GM18505 (cell line): ENCODE results near the gene WDR90.
"Not testable (repeated sequence)": the region's sequence is repeated elsewhere in the genome, so short reads cannot be mapped to it uniquely, and the experiment has no call there.

ENCODE experiments used
- ATAC-seq: cut with Tn5 transposase; IDR thresholded peaks from one replicate; pipeline ENCODE4 v1.9.1; 2021; ENCODE audit not compliant: unreplicated experiment
- POLR2A ChIP-seq: IDR thresholded peaks from 4 replicates; pipeline ENCODE4 v1.6.1; 2011; ENCODE audit warnings: borderline replicate concordance; ENCODE audit not compliant: insufficient read depth, insufficient read length; ENCODE audit errors: extremely low read depth

Gene WDR90

DNA sequence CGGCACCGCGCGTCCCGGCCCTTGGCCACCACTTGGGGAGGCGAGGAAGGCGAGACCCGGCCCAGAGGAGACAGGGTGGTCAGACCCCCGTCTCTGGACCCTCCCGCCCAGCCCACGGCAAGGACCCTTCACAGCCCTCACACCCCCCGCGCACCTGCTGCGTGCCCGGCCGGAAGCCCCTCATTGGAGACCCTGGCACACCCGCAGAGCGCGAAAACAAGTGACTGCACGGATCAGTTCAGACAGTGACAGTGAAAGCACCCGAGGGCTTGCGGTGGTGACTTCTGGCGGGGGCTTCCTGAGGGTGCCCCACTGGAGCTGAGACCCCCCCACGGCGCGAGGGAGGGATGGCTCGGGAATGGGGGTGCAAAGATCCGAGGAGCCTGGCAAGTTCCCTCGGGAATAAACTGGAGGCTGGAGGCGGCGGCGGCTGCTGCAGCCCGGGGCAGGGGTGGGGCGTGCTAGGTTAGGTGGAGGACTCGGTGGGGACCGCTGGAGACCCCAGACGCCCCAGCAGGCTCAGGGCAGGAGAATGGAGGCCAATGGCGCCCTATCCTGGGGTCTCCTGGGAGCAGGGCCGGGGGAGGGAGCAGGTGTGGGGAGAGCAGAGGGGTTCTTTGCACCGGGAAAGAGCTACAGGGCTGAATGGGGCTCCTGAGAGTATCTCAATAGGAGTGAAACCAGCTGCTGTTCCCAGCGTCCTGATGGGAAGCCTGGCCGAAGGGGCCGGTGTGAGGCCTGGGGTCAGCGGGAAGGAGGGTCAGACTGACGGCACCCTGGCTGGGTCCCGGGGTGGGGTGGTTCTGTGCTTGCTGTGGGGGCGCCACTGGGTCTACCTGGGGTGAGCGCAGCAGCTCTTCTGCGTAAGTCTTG, 57.3 kb downstream of the WDR90 start:
- TF ChIP-seq POLR2A = no peak
- no peak for ATAC-seq

DNA sequence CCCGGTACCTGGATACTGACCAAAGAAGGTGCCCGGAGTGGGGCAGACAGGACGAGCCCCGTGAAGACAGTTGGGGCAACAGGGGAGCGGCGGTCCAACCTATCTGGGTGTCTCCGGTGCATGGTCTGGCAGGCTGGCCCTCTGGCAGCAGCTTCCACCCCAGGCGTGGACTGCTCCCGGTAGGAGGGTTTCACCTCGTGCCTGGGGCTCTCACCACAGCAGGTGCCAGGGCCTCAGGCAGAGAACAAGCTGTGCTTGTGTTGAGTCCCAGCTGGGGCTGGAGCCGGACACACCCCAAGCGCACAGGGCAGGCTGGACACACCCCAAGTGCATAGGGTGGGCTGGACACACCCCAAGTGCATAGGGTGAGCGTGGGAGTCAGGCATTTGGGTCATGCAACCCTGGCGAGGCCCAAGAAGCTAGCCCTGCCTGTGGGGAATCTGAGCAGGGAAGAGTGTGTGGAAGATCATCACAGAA, 57.9 kb downstream of the WDR90 start:
- TF ChIP-seq POLR2A = no peak
- ATAC-seq = no peak

DNA sequence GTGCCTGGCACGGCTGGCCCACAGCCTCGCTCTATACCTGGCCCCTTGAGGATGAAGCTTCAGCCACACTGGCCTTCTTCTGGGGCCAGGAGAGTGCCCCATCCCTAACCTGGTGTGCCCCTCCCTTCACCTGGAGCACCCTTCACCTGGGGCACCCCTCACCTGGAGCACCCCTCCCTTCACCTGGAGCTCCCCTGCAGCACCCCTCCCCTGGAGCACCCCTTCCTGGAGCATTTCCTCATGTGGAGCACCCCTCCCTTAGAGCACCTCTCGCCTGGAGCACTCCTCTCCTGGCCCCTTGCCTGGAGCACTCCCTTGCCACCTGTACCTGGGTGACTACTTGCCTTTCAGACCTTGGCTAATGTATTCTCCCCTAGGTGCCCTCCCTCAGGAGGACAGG, 58.9 kb downstream of the WDR90 start:
- no peak for TF ChIP-seq POLR2A
- ATAC-seq = no peak

DNA sequence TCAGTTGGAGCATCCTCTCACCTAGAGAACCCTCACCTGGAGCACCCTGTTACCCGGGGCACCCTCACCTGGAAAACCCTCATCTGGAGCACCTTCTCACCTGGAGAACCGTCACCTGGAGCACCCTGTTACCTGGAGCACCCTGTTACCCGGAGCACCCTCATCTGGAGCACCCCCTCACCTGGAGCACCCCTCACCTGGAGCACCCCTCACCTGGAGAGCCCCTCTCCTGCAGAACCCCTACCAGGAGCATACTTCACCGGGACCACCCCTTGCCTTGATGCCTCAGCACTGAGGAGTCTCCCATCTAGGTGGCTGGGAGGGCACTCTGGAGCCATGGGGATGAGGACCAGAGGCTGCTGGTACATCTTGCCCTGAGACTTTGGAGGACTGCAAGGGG, 59.8 kb downstream of the WDR90 start:
- no peak for TF ChIP-seq POLR2A

DNA sequence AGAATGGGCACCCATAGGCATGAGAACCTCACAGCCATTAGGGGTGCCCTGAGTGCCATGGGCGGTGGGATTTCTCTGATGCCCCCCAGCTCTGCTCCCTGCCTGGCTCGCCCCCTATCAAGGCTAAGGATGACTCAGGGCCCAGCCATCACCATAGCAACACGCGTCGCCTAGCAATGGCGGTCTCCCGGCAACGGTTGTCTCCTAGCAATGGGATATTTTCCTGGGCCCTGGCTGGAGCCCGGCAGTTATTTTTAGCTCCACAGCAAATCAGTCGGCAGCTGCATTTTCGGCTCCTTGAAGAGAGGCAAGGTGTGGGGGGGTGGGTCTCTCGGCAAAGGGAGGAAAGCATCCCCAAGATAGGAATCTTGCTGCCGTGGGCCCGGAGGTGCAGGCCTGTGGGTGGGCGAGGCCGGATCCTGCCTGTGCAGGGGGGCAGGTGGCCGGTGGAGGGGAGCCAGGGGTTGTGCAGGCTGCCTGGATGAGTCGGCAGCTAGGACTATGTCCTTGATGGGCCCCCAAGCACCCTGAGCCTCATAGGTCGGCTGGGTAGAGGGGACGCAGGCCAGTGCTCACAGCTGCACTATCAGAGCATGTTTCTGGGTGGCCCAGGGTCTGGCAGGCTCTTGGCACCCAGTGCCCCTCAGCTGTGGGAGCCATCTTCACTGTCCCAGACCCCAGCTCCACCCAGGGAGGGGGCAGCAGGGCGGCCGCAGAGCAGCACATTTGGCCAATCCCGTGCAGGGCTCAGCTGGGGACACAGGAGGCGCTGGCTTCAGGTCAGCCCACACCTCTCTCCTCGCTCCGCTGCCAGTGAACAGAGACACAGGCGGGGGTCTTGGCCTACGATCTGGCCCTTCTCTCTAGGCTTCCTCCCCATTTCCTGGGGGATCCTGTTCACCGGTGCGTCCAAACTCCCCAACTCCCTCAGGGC, 60.7 kb downstream of the WDR90 start:
- ATAC-seq = no peak
- no peak for TF ChIP-seq POLR2A

More for the DNA sequence above, 59.8 kb downstream of the WDR90 start:
- no peak for ATAC-seq

DNA sequence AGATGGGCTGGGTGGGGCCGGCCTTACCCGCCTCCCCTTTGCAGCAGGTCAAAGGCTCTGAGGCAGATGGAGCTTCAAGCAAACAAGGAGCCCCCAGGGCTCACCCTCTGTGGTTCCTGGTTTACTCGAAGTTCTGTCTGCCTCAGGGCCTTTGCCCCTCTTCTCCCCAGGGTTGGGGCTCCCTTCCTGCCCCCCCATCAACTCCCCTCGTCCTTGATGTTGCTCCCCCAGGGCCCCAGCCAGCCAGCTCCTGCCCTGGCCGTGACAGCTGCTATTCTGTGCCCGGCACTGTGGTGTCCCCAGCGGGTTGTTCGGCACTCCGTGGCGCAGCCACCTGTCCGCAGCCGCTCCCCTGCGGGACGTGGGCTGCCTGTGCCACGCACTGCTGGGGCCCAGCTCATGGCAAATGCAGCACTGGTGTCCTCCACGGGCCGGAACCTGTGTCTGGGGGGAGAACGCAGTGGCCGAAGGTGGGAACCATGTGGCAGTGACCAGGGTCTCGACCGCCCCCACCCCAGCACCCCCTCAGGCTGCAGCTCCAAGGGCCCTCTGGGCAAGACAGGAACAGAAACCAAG, 61.4 kb downstream of the WDR90 start:
- no peak for TF ChIP-seq POLR2A

DNA sequence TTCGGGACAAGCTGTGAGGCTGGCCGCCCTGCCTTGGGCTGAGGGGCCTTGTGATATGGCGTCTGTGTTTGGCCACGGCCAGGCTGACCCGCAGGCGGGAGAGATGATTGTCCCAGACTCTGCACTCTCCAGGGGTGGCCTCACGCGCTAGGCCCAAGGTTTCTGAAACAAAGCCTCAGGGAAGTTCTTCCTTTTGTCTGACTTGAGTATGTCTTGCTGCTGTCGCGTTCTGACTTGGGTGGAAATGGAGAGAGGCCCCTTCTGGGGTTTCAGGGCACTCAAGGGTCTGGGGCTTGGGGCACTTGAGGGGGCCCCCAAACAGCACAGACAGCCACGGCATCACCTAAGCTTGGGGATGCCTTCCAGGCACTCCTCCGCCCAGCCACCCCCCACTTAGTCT, 61.9 kb downstream of the WDR90 start:
- TF ChIP-seq POLR2A = no peak
- ATAC-seq = no peak

More for the DNA sequence above, 61.4 kb downstream of the WDR90 start:
- ATAC-seq = no peak

DNA sequence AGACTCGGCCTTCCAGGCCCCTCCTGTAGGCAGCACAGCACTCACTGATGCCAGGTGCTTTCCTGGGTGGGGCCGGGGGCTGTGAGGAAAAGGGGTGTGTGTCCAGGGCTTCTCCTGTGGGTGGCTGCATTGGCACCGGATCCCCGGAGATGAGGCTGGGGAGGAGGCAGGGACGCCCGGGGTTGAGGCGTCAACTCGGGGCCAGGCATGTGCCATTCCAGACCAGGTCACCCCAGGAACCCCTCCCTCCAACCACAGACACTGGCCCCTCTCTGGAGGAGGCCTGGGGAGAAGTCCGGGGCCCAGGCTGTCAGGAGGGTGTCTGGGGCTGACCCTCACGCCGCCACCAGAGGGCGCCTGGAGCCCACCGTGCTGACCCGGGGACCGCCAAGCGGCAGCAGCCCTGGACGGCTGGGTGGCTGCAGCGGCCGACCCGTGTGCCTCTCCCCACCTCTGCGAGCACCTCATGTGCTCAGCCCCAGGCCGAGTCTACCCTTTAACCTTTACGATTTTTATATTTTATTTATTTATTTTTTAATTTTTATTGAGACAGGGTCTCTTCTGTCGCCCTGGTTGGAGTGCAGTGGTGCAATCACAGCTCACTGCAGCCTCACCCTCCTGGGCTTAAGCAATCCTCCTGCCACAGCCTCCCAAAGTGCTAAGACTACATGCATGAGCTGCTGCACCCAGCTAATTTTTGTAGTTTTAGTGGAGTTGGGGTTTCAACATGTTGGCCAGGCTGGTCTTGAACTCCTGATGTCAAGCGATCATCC, 62.6 kb downstream of the WDR90 start:
- no peak for TF ChIP-seq POLR2A
- no peak for ATAC-seq

DNA sequence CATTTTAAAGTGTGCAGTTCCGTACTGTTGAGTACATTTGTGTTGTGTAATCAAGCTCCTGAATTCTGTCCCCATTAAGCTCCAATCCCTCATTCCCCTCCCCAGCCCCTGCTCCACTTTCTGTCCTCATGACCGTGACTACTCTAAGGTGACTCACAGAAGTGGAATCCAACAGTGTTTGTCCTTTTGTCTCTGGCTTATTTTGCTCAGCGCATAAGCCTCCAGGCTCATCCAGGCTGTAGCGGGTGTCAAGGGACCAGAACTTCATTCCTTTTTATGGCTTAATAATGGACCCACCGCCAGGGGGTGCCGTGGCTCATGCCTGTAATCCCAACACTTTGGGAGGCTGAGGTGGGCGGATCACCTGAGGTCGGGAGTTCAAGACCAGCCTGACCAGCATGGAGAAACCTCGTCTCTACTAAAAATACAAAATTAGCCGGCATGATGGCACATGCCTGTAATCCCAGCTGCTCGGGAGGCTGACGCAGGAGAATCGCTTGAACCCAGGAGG, 63.6 kb downstream of the WDR90 start:
- ATAC-seq = not testable (repeated sequence)

DNA sequence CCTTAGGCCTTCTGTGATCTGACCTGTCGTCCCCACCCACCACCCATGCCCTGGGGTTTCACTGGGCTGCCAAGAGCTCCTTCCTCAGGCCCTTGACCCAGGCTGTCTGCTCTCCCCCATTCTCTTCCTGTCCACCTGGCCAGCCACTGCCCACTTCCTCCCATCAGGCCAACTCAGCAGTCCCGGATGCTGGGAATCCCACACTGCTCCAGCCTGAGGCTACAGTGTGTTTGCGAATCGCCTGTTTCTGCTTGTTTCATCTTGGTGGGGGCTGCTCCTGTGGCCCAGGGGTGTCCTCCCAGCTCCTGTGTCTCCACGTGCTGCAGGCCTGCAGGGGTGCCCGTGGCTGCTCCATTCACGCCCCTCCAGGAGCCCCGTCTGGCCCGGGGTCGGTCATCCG, 64.9 kb downstream of the WDR90 start:
- ATAC-seq = no peak
- TF ChIP-seq POLR2A = no peak

DNA sequence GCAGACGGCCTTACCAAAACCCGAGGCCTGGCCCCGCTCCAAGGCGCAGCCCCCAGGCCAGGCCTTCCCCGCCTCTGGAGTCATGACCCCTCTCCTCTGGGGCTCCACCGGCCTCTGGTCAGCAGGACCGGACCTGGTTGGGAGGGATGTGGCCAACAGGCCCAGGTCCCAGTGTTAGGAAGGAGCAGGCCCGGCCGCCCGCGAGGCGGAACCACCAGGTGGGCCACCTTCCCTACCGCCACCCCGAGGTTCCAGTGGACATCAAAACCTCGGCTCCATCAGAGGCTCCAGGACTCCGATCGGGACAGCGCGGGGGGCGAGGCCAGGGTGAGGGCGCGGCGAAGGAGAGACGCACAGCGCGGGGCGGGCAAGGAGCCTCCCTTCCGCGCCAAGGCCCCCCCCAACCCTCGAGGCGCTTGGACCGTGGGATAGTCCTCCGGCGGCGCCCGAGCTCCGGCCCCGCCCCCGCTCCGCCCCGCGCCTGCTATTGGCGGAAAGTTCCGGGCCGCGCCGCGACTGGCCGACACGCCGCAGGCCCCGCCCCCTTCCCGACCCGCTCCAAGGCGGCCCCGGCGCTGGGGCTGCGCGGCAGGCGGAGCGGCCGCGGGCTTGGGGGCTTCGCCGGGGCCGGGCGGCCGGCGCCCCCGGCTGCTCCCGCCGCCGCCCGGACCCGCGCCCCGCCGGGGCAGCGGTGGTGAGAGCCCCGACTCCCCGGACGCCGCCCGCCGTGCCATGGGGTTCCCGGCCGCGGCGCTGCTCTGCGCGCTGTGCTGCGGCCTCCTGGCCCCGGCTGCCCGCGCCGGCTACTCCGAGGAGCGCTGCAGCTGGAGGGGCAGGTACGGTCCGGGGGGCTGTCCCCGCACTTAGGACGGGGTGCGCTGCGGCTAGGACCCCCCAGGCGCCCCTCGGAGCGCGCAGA, 65.7 kb downstream of the WDR90 start, which contains the start of gene METRN:
TSS of gene METRN (plus strand) at position 561 of the 919 bp plus-strand sequence. CDS start at position 733, 172 bp downstream.
- peak; percentile 57 for ATAC-seq
- no peak for TF ChIP-seq POLR2A
